Hepatocyte (in vitro differentiated cells): ENCODE data around the gene C1QTNF8. TPM values are rescaled to one million over a fixed set of nuclear protein-coding genes. Genes with fewer than 3 reads are reported as not detected.

Experiments used
- DNase-seq: peaks from one replicate; pipeline ENCODE4 v3.0.0-alpha.2; 2016; ENCODE audit warnings: low spot score
- H2AFZ ChIP-seq: fragments of 200-600 bp; sonication (generic); 2 replicates; pipeline ENCODE4 v1.6.0; 2016; ENCODE audit warnings: antibody characterized with exemption, mild to moderate bottlenecking
- H3K27ac ChIP-seq: fragments of 200-600 bp; sonication (generic); 2 replicates; pipeline ENCODE4 v1.5.1; 2016; ENCODE audit warnings: mild to moderate bottlenecking
- H3K27me3 ChIP-seq: fragments of 200-600 bp; sonication (generic); 2 replicates; pipeline ENCODE4 v1.6.1; 2016
- H3K36me3 ChIP-seq: fragments of 200-600 bp; sonication (generic); replicated peaks from 2 replicates; pipeline ENCODE4 v1.5.1; 2016; ENCODE audit warnings: low read depth; ENCODE audit not compliant: insufficient read depth
- H3K4me1 ChIP-seq: fragments of 200-600 bp; sonication (generic); 2 replicates; pipeline ENCODE4 v1.5.1; 2016; ENCODE audit warnings: mild to moderate bottlenecking, moderate library complexity; ENCODE audit not compliant: insufficient read depth
- H3K4me2 ChIP-seq: fragments of 200-600 bp; sonication (generic); 2 replicates; pipeline ENCODE4 v1.6.0; 2016
- H3K4me3 ChIP-seq: fragments of 200-600 bp; sonication (generic); 2 replicates; pipeline ENCODE4 v1.5.1; 2016; ENCODE audit warnings: mild to moderate bottlenecking
- H3K79me2 ChIP-seq: fragments of 200-600 bp; sonication (generic); 2 replicates; pipeline ENCODE4 v1.6.0; 2017; ENCODE audit warnings: mild to moderate bottlenecking
- H3K9me2 ChIP-seq: fragments of 200-600 bp; sonication (generic); replicated peaks from 2 replicates; pipeline ENCODE4 v1.6.0; 2017; ENCODE audit warnings: mild to moderate bottlenecking; ENCODE audit not compliant: insufficient read depth
- H3K9me3 ChIP-seq: fragments of 200-600 bp; sonication (generic); 2 replicates; pipeline ENCODE4 v1.5.1; 2016; ENCODE audit warnings: low read depth, mild to moderate bottlenecking
- H4K20me1 ChIP-seq: fragments of 200-600 bp; sonication (generic); 2 replicates; pipeline ENCODE4 v1.6.0; 2016; ENCODE audit warnings: mild to moderate bottlenecking; ENCODE audit not compliant: insufficient read depth, poor library complexity, severe bottlenecking
- CTCF ChIP-seq: fragments of 200-600 bp; sonication (generic); IDR thresholded peaks from 2 replicates; pipeline ENCODE4 v1.5.1; 2016; ENCODE audit warnings: antibody characterized with exemption, mild to moderate bottlenecking; ENCODE audit not compliant: poor library complexity
- EZH2 ChIP-seq: fragments of 200-600 bp; sonication (generic); IDR thresholded peaks from 2 replicates; pipeline ENCODE4 v1.6.1; 2016; ENCODE audit warnings: antibody characterized with exemption, mild to moderate bottlenecking, borderline replicate concordance
- EZH2phosphoT487 ChIP-seq: fragments of 200-600 bp; sonication (generic); IDR thresholded peaks from one replicate; pipeline ENCODE4 v1.6.1; 2018; ENCODE audit warnings: antibody characterized with exemption, mild to moderate bottlenecking, low read depth, moderate library complexity; ENCODE audit not compliant: unreplicated experiment, severe bottlenecking
- WGBS: methylation state at CpG from one replicate; pipeline ENCODE4 v1.1.6; 2016; ENCODE audit warnings: low lambda C conversion rate; ENCODE audit errors: missing lambda C conversion rate; 5-methylcytosine and 5-hydroxymethylcytosine counted together
- polyA plus RNA-seq: library from polyadenylated mRNA; unstranded; fragments of >200 nt; fragmentation: Nextera tagmentation; extraction: Ambion mirVana; gene quantifications from 2 replicates; pipeline ENCODE4 v1.2.1, GENCODE V29; 2016
- total RNA-seq: library from RNA; depleted of rRNA; stranded (reverse); fragments of >200 nt; gene quantifications from 2 replicates; pipeline ENCODE4 v1.2.3, GENCODE V29; 2014

The C1QTNF8 gene
- total and polyA plus RNA-seq, 2 experiments from 2014 or later = not detected

- TF ChIP-seq EZH2phosphoT487 (no peak), CTCF (no peak), EZH2 (no peak)
- Histone ChIP-seq H3K9me2 (no peaks in the 10 kb centered on the region), H3K4me1 (no peaks in the 10 kb centered on the region), H3K79me2 (no peaks in the 10 kb centered on the region), H3K27ac (no peak overlapping the region), H3K27me3 (no peaks in the 10 kb centered on the region), H4K20me1 (no peaks in the 10 kb centered on the region), H3K4me2 (no peak overlapping the region), H3K4me3 (no peak overlapping the region), H2AFZ (no peak overlapping the region), H3K36me3 (no peaks in the 10 kb centered on the region), H3K9me3 (no peaks in the 10 kb centered on the region)
- no peak for DNase-seq
- 90% methylated on average over 30 of the region's 30 CpGs for WGBS
These were observed 25.8 kb upstream of the C1QTNF8 start for GRCh38 chr16:1121601-1122397.

- Histone ChIP-seq H3K4me2 (no peak overlapping the region), H3K9me3 (no peaks in the 10 kb centered on the region), H3K9me2 (no peaks in the 10 kb centered on the region), H3K4me1 (no peaks in the 10 kb centered on the region), H3K27me3 (no peaks in the 10 kb centered on the region), H2AFZ (no peak overlapping the region), H3K79me2 (no peaks in the 10 kb centered on the region), H4K20me1 (no peaks in the 10 kb centered on the region), H3K27ac (no peak overlapping the region), H3K4me3 (no peak overlapping the region), H3K36me3 (no peaks in the 10 kb centered on the region)
- TF ChIP-seq EZH2phosphoT487 (no peak), CTCF (no peak), EZH2 (no peak)
- no peak for DNase-seq
- 88% methylated on average over 23 of the region's 23 CpGs for WGBS
These were observed 25.0 kb upstream of the C1QTNF8 start for GRCh38 chr16:1121009-1121408.

GRCh38 chr16:1120577-1120941 is 24.5 kb upstream of the C1QTNF8 start:
- no peak overlapping the region for H3K27ac ChIP-seq
- no peaks in the 10 kb centered on the region for H3K4me1 ChIP-seq
- no peaks in the 10 kb centered on the region for H3K27me3 ChIP-seq
- WGBS = 90% methylated on average over 12 of the region's 22 CpGs
- H2AFZ ChIP-seq = no peak overlapping the region
- no peak for TF ChIP-seq EZH2phosphoT487
- no peak for TF ChIP-seq CTCF
- no peak for TF ChIP-seq EZH2
- H3K79me2 ChIP-seq = no peaks in the 10 kb centered on the region
- H3K4me2 ChIP-seq = no peak overlapping the region
- H3K4me3 ChIP-seq = no peak overlapping the region
- no peaks in the 10 kb centered on the region for H4K20me1 ChIP-seq
- DNase-seq = no peak
- H3K9me2 ChIP-seq = no peaks in the 10 kb centered on the region
- H3K9me3 ChIP-seq = no peaks in the 10 kb centered on the region
- no peaks in the 10 kb centered on the region for H3K36me3 ChIP-seq
